NT2/D1 (cell line): Measurements from ENCODE around the gene GLIS1.

Experiments
- SUZ12 ChIP-seq: IDR thresholded peaks from 2 replicates; pipeline ENCODE4 v1.6.1; 2011; ENCODE audit not compliant: insufficient read length, insufficient read depth; ENCODE audit errors: extremely low read depth
- YY1 ChIP-seq: IDR thresholded peaks from 2 replicates; pipeline ENCODE4 v1.6.1; 2011; ENCODE audit not compliant: insufficient read length, insufficient read depth
- ZNF274 ChIP-seq: IDR thresholded peaks from 2 replicates; pipeline ENCODE4 v1.6.1; 2011; ENCODE audit warnings: mild to moderate bottlenecking, low read depth, low read length

GRCh38 chr1:53499257-53500203 is 239.4 kb downstream of the GLIS1 start:
- TF ChIP-seq SUZ12, result no peak
- TF ChIP-seq YY1, result no peak
- no peak for TF ChIP-seq ZNF274
